BE2C (cell line): ENCODE measurements around the gene SLC38A9.
A peak's percentile ranks its signal among the peaks of the same experiment; 100 is the strongest.

Experiments used
- DNase-seq: peaks from one replicate; pipeline ENCODE4 v3.0.0-alpha.2; 2020
- H3K27me3 ChIP-seq: fragments of 250-450 bp; sonication (Bioruptor Pico); 2 replicates; pipeline ENCODE4 v1.5.1; 2020; ENCODE audit warnings: mild to moderate bottlenecking
- H3K36me3 ChIP-seq: fragments of 250-450 bp; sonication (Bioruptor Pico); 2 replicates; pipeline ENCODE4 v1.5.1; 2020; ENCODE audit warnings: mild to moderate bottlenecking
- H3K4me1 ChIP-seq: fragments of 250-450 bp; sonication (Bioruptor Pico); 2 replicates; pipeline ENCODE4 v1.5.1; 2020
- H3K4me3 ChIP-seq: 2 replicates; pipeline ENCODE4 v1.5.1; 2011; ENCODE audit warnings: low read depth, low read length
- H3K9me3 ChIP-seq: fragments of 250-450 bp; sonication (Bioruptor Pico); 2 replicates; pipeline ENCODE4 v1.5.1; 2020
- CTCF ChIP-seq: IDR thresholded peaks from 2 replicates; pipeline ENCODE4 v1.5.1; 2012; ENCODE audit warnings: mild to moderate bottlenecking, low read depth, low read length

SLC38A9 gene

DNA sequence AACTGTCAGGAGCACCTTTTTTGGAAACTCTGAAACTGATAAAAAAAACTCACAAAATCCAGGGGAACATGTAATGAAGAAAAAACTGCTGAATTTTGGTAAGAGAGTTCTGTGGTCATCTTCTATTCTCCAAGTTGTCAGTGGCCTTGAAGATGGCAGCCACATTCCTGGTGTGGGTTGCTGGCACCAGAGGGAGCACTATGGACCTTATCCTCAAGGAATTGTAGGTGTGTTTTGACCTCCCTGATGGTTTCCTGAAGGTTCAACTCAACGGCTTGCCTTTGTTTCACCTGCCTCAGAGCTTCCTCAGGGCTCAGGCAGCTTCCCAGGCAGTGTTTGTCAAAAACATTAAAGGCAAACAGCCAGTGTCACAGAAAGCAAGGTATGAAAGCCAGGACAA is 2.2 kb upstream of the SLC38A9 start:
- peak; percentile 33 for TF ChIP-seq CTCF
- H3K27me3 ChIP-seq: no peaks in the 10 kb centered on the region
- no peaks in the 10 kb centered on the region for H3K36me3 ChIP-seq
- H3K9me3 ChIP-seq: no peaks in the 10 kb centered on the region
- no peak for DNase-seq
- no peak overlapping the region for H3K4me3 ChIP-seq
- H3K4me1 ChIP-seq: no peaks in the 10 kb centered on the region

DNA sequence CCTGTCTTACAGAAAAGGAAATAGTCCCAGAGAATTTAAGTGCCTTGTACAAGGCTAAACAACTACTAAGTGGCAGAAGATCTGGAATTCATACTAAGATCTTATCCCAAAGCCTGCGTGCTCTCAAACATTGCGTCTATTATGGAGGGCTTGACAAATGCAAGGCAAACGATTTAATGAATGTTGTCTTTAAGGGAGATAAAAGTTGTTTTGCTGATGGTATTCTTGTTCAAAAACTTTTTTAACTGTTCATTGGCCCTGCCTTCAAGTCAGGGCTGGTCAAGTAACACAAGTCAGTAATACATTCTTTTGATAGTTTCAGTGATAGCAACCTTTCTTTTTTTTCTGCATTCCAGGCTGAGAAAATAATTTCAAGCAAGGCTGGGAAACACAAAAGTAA is 1.7 kb upstream of the SLC38A9 start:
- TF ChIP-seq CTCF: no peak
- Histone ChIP-seq H3K27me3 (no peaks in the 10 kb centered on the region), H3K4me1 (no peaks in the 10 kb centered on the region), H3K9me3 (no peaks in the 10 kb centered on the region), H3K36me3 (no peaks in the 10 kb centered on the region), H3K4me3 (no peak overlapping the region)
- DNase-seq: no peak

- Histone ChIP-seq H3K4me1 (no peaks in the 10 kb centered on the region), H3K4me3 (peak overlapping the region; percentile 89), H3K9me3 (no peaks in the 10 kb centered on the region), H3K27me3 (no peaks in the 10 kb centered on the region), H3K36me3 (no peaks in the 10 kb centered on the region)
- TF ChIP-seq CTCF: no peak
- no peak for DNase-seq
Measured at GRCh38 chr5:55711507-55712022, 559 bp downstream of the SLC38A9 start.

- H3K9me3 ChIP-seq: no peaks in the 10 kb centered on the region
- no peaks in the 10 kb centered on the region for H3K36me3 ChIP-seq
- H3K27me3 ChIP-seq: no peaks in the 10 kb centered on the region
- no peak for DNase-seq
- H3K4me3 ChIP-seq: no peak overlapping the region
- TF ChIP-seq CTCF: no peak
- H3K4me1 ChIP-seq: no peaks in the 10 kb centered on the region
Measured at GRCh38 chr5:55708732-55709131, 3.4 kb downstream of the SLC38A9 start.

- DNase-seq: no peak
- H3K4me1 ChIP-seq: no peaks in the 10 kb centered on the region
Measured at GRCh38 chr5:55706230-55706629, 5.9 kb downstream of the SLC38A9 start.

More at GRCh38 chr5:55706230-55706629, 5.9 kb downstream of the SLC38A9 start:
- Histone ChIP-seq H3K27me3 (no peaks in the 10 kb centered on the region), H3K4me3 (no peak overlapping the region), H3K36me3 (no peaks in the 10 kb centered on the region), H3K9me3 (no peaks in the 10 kb centered on the region)
- TF ChIP-seq CTCF: no peak
